C4-2B (cell line): ENCODE results near the gene PPP1R18.

Source experiments
- H3K27ac ChIP-seq: fragments of 450-650 bp; 2 replicates; pipeline ENCODE4 v1.5.1; 2017
- CTCF ChIP-seq: fragments of 450-650 bp; conservative IDR thresholded peaks from 2 replicates; pipeline ENCODE4 v1.5.1; 2017; ENCODE audit warnings: mild to moderate bottlenecking
- ZFX ChIP-seq: fragments of 450-650 bp; IDR thresholded peaks from 2 replicates; pipeline ENCODE4 v1.6.1; 2017

The PPP1R18 gene

GRCh38 chr6:30640481-30640880 is 46.0 kb downstream of the PPP1R18 start:
- no peak overlapping the region for H3K27ac ChIP-seq
- TF ChIP-seq CTCF (no peak), ZFX (no peak)

- TF ChIP-seq CTCF: no peak
- no peak for TF ChIP-seq ZFX
- no peak overlapping the region for H3K27ac ChIP-seq
Measured at GRCh38 chr6:30635834-30636233, 50.6 kb downstream of the PPP1R18 start.

- TF ChIP-seq CTCF (no peak; the same call in 1 of the 2 replicates), ZFX (peak; percentile 38; the same call in 1 of the 2 replicates)
- H3K27ac ChIP-seq: peak within 1 kb of the TSS; percentile 76
Measured at GRCh38 chr6:30626484-30627366, 59.7 kb downstream of the PPP1R18 start, which contains the start of gene ATAT1. Gene ATAT1 (plus strand): TSS chr6:30626874.
